Thymus (tissue), 11 donors: Measurements from ENCODE around the gene CSRP3. TPM values are rescaled to one million over a fixed set of nuclear protein-coding genes. Genes with fewer than 3 reads are reported as not detected.

ENCODE experiments used
- DNase-seq, 9 donors: peaks; one replicate each; pipeline ENCODE4 v3.0.0-alpha.2; 2013; ENCODE audit warnings: low spot score in 9 of 9, low read depth in 6 of 9, missing footprints in 1 of 9
- H3K27ac ChIP-seq, 2 donors: one replicate each; pipeline ENCODE4 v1.5.1; 2013; ENCODE audit warnings: control low read depth in 1 of 2, low read depth in 1 of 2, low read length in 1 of 2, mild to moderate bottlenecking in 1 of 2, moderate library complexity in 1 of 2
- H3K27me3 ChIP-seq, 2 donors: one replicate each; pipeline ENCODE4 v1.5.1; 2013; ENCODE audit warnings: low read length in 1 of 2; ENCODE audit not compliant: control insufficient read depth in 2 of 2, insufficient read depth in 1 of 2
- H3K36me3 ChIP-seq, 2 donors: one replicate each; pipeline ENCODE4 v1.5.1; 2013; ENCODE audit warnings: low read length in 1 of 2, mild to moderate bottlenecking in 1 of 2, moderate library complexity in 1 of 2; ENCODE audit not compliant: control insufficient read depth in 2 of 2, insufficient read depth in 2 of 2
- H3K4me1 ChIP-seq, 2 donors: one replicate each; pipeline ENCODE4 v1.5.1; 2013; ENCODE audit warnings: low read length in 2 of 2; ENCODE audit not compliant: control insufficient read depth in 2 of 2, insufficient read depth in 2 of 2
- H3K4me3 ChIP-seq, 2 donors: one replicate each; pipeline ENCODE4 v1.5.1; 2013; ENCODE audit warnings: low read length in 2 of 2, control low read depth in 1 of 2, mild to moderate bottlenecking in 1 of 2
- H3K9me3 ChIP-seq, 2 donors: one replicate each; pipeline ENCODE4 v1.5.1; 2013; ENCODE audit warnings: low read length in 1 of 2, mild to moderate bottlenecking in 1 of 2; ENCODE audit not compliant: control insufficient read depth in 2 of 2, insufficient read depth in 1 of 2
- WGBS: extraction: QIAGEN DNeasy Blood & Tissue Kit; methylation state at CpG from one replicate; pipeline ENCODE4 v1.1.7; 2013; 5-methylcytosine and 5-hydroxymethylcytosine counted together
- polyA plus RNA-seq: library from polyadenylated mRNA; stranded (reverse); fragments of 200-250 nt; gene quantifications from one replicate; pipeline ENCODE4 v1.2.3, GENCODE V29; 2013
- total RNA-seq: library from RNA; stranded (reverse); fragments of 120-200 nt; gene quantifications from one replicate; pipeline ENCODE4 v1.2.4, GENCODE V29; 2013
- donor health status: healthy.

The CSRP3 gene
- total and polyA plus RNA-seq, 2 donors, result 0.37 to 0.38 TPM

DNA sequence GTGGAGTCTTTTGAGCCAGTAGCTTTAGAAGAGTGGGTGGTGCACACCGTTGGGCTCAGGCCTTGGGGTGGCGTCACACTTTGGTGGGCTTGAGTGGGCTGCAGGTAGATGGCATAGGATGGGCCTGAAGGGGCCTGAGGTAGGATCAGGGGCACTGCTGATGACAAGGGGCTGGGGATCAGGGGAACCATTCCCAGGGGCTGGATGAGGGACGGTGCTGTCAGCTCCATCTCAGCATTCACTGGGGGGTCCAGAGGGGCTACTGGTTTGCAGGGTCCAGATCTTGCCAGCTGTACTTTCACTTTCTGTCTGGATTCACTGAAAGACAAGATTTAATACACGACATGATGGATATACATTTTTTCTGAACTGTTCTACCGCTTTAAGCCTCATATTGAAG, 27.9 kb upstream of the CSRP3 start:
- Histone ChIP-seq H3K27ac (no peak overlapping the region), H3K27me3 (no peaks in the 10 kb centered on the region), H3K36me3 (peaks cover 37 to 63% of the 10 kb centered on the region in 2 donors), H3K4me3 (no peak overlapping the region), H3K9me3 (no peaks in the 10 kb centered on the region), H3K4me1 (no peaks in the 10 kb centered on the region)
- 97% methylated on average over 5 of the region's 5 CpGs for WGBS
- DNase-seq, result no peak

DNA sequence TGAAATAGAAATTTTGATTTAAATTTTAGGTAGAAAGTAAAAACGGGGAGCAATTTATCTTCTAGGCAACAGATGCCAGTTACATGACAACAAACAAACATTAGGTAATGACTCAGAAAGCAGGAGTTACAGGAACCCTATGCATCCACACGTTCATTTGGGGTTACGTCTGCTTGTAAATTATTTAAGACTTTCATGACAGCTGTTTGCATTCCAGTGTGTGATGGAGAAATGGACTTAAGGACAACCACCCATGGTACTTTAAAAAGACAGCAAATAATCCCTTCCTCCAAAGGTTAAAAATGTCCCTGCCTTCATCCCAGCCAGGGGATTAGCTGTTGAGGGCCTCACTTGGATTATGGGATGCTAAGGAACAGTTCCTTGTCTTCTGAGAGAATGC, 27.2 kb upstream of the CSRP3 start:
- Histone ChIP-seq H3K27me3 (no peaks in the 10 kb centered on the region), H3K4me3 (no peak overlapping the region), H3K36me3 (peaks cover 38 to 59% of the 10 kb centered on the region in 2 donors), H3K9me3 (no peaks in the 10 kb centered on the region), H3K4me1 (no peaks in the 10 kb centered on the region), H3K27ac (no peak overlapping the region)
- DNase-seq, result no peak
- WGBS, result 97% methylated on average over 3 of the region's 3 CpGs

- no peak for DNase-seq
- Histone ChIP-seq H3K4me3 (no peak overlapping the region), H3K9me3 (peaks cover 0 to 3% of the 10 kb centered on the region in 2 donors), H3K4me1 (no peaks in the 10 kb centered on the region), H3K27ac (no peak overlapping the region), H3K36me3 (peaks cover 36 to 54% of the 10 kb centered on the region in 2 donors), H3K27me3 (no peaks in the 10 kb centered on the region)
- 98% methylated on average over 6 of the region's 6 CpGs for WGBS
Observed at GRCh38 chr11:19226378-19227195, 24.8 kb upstream of the CSRP3 start.

GRCh38 chr11:19225581-19225980, 23.8 kb upstream of the CSRP3 start:
- Histone ChIP-seq H3K4me3 (no peak overlapping the region), H3K9me3 (peaks cover 0 to 3% of the 10 kb centered on the region in 2 donors), H3K27ac (no peak overlapping the region), H3K27me3 (no peaks in the 10 kb centered on the region), H3K4me1 (no peaks in the 10 kb centered on the region), H3K36me3 (peaks cover 31 to 45% of the 10 kb centered on the region in 2 donors)
- WGBS, result 97% methylated on average over 3 of the region's 3 CpGs
- no peak for DNase-seq

GRCh38 chr11:19225123-19225522, 23.3 kb upstream of the CSRP3 start:
- DNase-seq, result no peak
- no peaks in the 10 kb centered on the region for H3K4me1 ChIP-seq
- 98% methylated on average over 6 of the region's 6 CpGs for WGBS
- no peak overlapping the region for H3K27ac ChIP-seq
- no peak overlapping the region for H3K4me3 ChIP-seq
- H3K9me3 ChIP-seq, result peaks cover 0 to 3% of the 10 kb centered on the region in 2 donors
- H3K36me3 ChIP-seq, result peaks cover 31 to 40% of the 10 kb centered on the region in 2 donors
- no peaks in the 10 kb centered on the region for H3K27me3 ChIP-seq

DNA sequence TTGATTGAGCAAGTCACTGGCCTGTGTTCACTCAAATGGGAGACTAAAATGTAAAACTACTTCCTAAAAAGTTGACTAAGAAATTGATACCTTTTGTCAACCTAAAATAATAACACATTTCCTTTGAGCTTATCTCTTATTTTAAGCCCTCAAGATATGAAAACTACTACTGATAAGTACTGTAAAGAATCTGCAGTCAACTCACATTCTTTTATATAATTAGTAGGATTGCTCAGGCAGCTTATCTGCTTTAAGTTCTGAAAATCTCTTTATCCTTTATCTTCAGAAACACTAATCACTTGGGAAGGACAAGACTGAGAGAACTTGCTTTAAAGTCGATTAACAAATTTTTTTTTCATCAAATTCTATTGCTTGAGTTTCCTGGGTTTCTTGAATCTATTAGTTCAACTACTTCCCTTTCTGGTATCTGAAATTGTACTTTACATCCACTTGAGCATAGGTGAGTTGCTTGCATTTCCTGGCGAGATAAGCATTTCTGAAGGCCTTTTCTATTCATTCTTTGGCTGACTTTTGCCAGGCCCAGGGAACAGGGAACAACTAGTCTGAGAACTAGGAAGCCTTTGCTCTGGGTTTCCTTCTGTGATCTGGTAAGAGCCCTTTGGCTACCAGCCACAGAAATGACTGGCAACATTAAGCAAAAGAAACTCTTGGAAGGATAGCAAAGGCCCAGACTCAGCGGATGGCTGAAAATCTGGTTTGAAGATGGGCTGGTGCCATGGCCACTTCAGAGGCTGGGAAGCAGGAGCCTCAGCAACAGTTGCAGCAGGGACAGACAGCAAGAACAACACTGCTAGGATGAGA, 19.3 kb upstream of the CSRP3 start:
- peaks cover 0 to 3% of the 10 kb centered on the region in 2 donors for H3K9me3 ChIP-seq
- H3K4me3 ChIP-seq, result no peak overlapping the region
- WGBS, result 59% methylated on average over 3 of the region's 3 CpGs
- H3K27ac ChIP-seq, result no peak overlapping the region
- H3K4me1 ChIP-seq, result no peaks in the 10 kb centered on the region
- no peak for DNase-seq
- H3K27me3 ChIP-seq, result no peaks in the 10 kb centered on the region
- peaks cover 21 to 24% of the 10 kb centered on the region in 2 donors for H3K36me3 ChIP-seq

GRCh38 chr11:19218786-19219460, 17.1 kb upstream of the CSRP3 start:
- Histone ChIP-seq H3K4me3 (no peak overlapping the region), H3K4me1 (no peaks in the 10 kb centered on the region), H3K27me3 (no peaks in the 10 kb centered on the region), H3K27ac (no peak overlapping the region), H3K9me3 (peaks cover 0 to 3% of the 10 kb centered on the region in 2 donors), H3K36me3 (peaks cover 6 to 9% of the 10 kb centered on the region in 2 donors)
- DNase-seq, result no peak
- WGBS, result 95% methylated on average over 15 of the region's 15 CpGs

GRCh38 chr11:19218216-19218615, 16.4 kb upstream of the CSRP3 start:
- H3K27ac ChIP-seq, result no peak overlapping the region
- H3K36me3 ChIP-seq, result peaks cover 3 to 4% of the 10 kb centered on the region in 2 donors
- no peaks in the 10 kb centered on the region for H3K4me1 ChIP-seq
- 94% methylated on average over 3 of the region's 3 CpGs for WGBS
- H3K9me3 ChIP-seq, result peaks cover 0 to 3% of the 10 kb centered on the region in 2 donors
- no peak overlapping the region for H3K4me3 ChIP-seq
- H3K27me3 ChIP-seq, result no peaks in the 10 kb centered on the region
- no peak for DNase-seq
